ENCODE results near the gene COL21A1. TPM values are rescaled to one million over a fixed set of nuclear protein-coding genes. Genes with fewer than 3 reads are reported as not detected.

Gene COL21A1
- total RNA-seq, 4 donors from 2014 or later, result 2.4 to 135 (median 18.4) TPM

DNA sequence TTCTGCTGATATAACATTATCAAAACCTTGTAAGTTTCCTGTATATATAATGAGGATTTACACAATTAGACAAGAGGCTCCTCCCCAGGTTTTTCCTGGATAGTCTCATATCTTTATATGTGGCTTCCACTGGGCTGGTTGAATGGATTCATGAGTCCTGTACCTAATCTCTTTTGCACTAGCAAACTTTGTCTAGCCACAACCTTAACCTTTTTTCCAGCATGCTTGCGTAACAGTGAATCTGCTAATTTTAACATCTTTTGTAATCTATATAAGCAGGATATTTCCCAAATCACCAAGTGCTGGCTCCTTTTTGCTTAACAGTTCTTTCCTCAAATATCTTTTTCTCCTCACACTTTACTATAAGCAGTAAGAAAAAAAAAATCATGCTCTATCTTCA is 153.6 kb downstream of the COL21A1 start:
- TF ChIP-seq POLR2A (IDR thresholded peaks at IDR 0.05), result no peak
- TF ChIP-seq, protein P1, sequence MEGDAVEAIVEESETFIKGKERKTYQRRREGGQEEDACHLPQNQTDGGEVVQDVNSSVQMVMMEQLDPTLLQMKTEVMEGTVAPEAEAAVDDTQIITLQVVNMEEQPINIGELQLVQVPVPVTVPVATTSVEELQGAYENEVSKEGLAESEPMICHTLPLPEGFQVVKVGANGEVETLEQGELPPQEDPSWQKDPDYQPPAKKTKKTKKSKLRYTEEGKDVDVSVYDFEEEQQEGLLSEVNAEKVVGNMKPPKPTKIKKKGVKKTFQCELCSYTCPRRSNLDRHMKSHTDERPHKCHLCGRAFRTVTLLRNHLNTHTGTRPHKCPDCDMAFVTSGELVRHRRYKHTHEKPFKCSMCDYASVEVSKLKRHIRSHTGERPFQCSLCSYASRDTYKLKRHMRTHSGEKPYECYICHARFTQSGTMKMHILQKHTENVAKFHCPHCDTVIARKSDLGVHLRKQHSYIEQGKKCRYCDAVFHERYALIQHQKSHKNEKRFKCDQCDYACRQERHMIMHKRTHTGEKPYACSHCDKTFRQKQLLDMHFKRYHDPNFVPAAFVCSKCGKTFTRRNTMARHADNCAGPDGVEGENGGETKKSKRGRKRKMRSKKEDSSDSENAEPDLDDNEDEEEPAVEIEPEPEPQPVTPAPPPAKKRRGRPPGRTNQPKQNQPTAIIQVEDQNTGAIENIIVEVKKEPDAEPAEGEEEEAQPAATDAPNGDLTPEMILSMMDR (IDR thresholded peaks at IDR 0.05), result no peak
- no peak overlapping the region for H3K27ac ChIP-seq
- no peaks in the 10 kb centered on the region for H3K36me3 ChIP-seq
- no peak for DNase-seq
- H3K27me3 ChIP-seq, result no peaks in the 10 kb centered on the region
- H3K9me3 ChIP-seq, result no peaks in the 10 kb centered on the region
- no peak overlapping the region for H3K4me3 ChIP-seq
- intact Hi-C loops (cut with DNase I; ENCODE audit: low total_unique reads), result no loop called here
- no peaks in the 10 kb centered on the region for H3K4me1 ChIP-seq

DNA sequence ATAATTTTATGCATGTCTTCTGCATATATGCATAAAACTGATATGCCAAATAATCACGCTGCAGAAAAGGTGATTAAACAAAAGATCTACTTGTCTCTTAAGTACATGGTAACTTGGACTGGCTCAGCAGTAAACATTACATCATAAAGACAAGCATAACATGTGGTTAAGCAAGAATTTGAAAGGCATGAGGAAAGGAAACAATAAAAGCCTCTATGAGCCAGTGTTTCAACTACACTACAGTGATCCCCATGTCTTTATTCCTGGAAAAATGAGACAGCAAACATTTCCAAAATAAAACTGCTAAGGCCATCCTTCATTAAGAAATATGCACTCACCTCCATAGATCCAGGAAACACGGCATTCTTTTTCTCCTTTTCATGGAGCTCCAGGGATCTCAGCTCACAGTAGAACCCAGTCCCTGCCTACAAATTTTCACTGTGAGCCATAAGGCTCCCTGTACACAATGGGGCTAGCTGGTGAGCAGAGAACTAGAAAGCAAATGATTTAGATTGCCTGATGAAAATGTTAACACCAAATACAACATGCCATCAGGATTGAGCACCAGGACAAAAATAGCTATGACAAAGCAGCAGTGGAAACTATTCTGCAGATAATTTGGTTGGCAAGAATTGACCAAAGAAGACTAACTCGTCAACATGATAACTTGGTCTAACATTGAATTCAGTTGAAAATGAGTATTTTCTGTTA is 156.1 kb downstream of the COL21A1 start:
- no peaks in the 10 kb centered on the region for H3K9me3 ChIP-seq
- H3K4me3 ChIP-seq, result no peak overlapping the region
- H3K36me3 ChIP-seq, result no peaks in the 10 kb centered on the region
- no peaks in the 10 kb centered on the region for H3K27me3 ChIP-seq
- intact Hi-C loops (cut with DNase I; ENCODE audit: low total_unique reads), result no loop called here
- no peak for TF ChIP-seq POLR2A (IDR thresholded peaks at IDR 0.05)
- TF ChIP-seq, protein P1 (IDR thresholded peaks at IDR 0.05), result no peak
- H3K27ac ChIP-seq, result peak overlapping the region in 1 of 2 donors; percentile 31
- DNase-seq, result no peak
- no peaks in the 10 kb centered on the region for H3K4me1 ChIP-seq

DNA sequence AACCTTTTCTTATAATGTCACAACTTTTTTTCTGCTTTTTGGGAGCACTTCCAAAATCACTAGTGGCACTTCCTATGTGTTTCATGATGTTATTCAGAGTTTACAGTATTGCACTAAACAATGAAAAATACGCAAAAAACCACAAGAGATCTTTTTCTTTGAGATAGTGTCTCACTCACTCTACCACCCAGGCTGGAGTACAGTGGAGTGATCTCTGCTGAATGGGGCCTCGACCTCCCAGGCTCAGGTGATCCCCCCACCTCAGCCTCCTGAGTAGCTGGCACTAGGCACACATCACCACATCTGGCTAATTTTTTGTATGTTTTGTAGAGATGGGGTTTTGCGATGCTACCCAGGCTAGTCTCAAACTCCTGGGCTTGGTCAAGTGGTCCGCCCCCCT is 158.7 kb downstream of the COL21A1 start:
- Histone ChIP-seq H3K9me3 (no peaks in the 10 kb centered on the region), H3K4me3 (no peak overlapping the region), H3K4me1 (no peaks in the 10 kb centered on the region), H3K27ac (no peak overlapping the region), H3K36me3 (no peaks in the 10 kb centered on the region), H3K27me3 (no peaks in the 10 kb centered on the region)
- intact Hi-C loops (cut with DNase I; ENCODE audit: low total_unique reads), result no loop called here
- DNase-seq, result no peak
- TF ChIP-seq, protein P1 (IDR thresholded peaks at IDR 0.05), result no peak
- TF ChIP-seq POLR2A (IDR thresholded peaks at IDR 0.05), result no peak

DNA sequence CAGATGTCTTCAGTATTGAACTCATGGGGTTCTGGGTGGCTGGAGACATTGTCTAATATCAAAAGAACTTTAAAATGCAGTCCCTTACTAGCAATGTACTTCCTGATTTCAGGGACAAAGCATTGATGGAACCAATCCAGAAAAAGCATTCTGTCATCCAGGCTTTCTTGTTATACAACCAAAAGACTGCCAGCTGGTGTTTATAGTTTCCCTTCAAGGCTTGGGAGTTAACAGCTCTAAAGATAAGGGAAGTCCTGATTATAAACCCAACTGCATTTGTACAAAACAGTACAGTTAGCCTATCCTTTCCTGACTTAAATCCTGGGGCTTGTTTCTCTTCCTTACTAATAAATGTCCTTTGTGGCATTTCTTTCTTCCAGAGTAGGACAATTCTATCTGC is 160.0 kb downstream of the COL21A1 start:
- Histone ChIP-seq H3K4me1 (no peaks in the 10 kb centered on the region), H3K27me3 (no peaks in the 10 kb centered on the region), H3K4me3 (no peak overlapping the region), H3K36me3 (no peaks in the 10 kb centered on the region), H3K9me3 (no peaks in the 10 kb centered on the region), H3K27ac (no peak overlapping the region)
- no peak for DNase-seq
- intact Hi-C loops (cut with DNase I; ENCODE audit: low total_unique reads), result no loop called here
- TF ChIP-seq, protein P1 (IDR thresholded peaks at IDR 0.05), result no peak
- no peak for TF ChIP-seq POLR2A (IDR thresholded peaks at IDR 0.05)

DNA sequence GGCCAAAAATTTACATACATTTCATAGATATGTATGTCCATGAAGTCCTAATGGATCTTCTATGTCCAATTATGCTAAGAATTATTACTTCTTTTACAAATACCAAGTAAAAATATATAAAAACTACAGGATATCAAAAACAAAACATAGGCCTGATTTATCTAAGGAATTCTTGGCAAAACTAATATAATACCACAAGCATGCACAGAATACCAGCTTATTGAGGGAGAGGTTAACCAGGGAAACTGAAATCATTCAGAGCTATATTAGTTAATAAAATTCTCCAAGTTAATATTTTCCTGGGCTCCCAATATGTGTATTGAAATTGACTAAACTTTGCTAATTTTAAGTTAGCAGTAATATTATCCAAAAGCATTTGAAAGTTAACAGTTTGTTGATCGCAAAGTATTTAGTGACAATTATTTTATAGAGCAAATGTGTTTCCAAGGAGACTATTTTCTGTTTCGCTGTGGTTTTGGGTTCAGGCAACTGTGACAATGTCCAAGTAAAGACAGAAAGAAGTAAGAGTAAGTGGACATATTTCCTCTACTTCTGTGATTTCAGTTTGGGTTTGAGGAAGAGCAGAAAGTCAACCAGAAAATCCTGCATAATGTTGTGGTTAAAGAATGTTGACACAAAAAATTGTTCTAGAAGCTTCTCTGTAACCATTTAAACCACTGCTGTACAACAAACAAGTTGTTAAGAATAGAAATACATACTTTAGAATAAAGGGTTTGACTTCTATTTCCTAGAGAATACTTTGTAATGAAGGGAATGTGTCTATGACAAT is 167.4 kb downstream of the COL21A1 start:
- Histone ChIP-seq H3K4me1 (no peaks in the 10 kb centered on the region), H3K4me3 (no peak overlapping the region), H3K27me3 (no peaks in the 10 kb centered on the region), H3K9me3 (no peaks in the 10 kb centered on the region), H3K27ac (no peak overlapping the region), H3K36me3 (no peaks in the 10 kb centered on the region)
- no peak for DNase-seq
- no peak for TF ChIP-seq POLR2A (IDR thresholded peaks at IDR 0.05)
- intact Hi-C loops (cut with DNase I; ENCODE audit: low total_unique reads), result no loop called here

Measured in uterus (tissue), 4 donors.